NB4 (cell line): ENCODE data around the gene TPRG1L.
"Not testable (repeated sequence)": the region's sequence is repeated elsewhere in the genome, so short reads cannot be mapped to it uniquely, and the experiment has no call there.

Experiments used
- DNase-seq: peaks from one replicate; pipeline ENCODE4 v3.0.0; 2010; ENCODE audit warnings: low read depth
- H3K4me3 ChIP-seq: one replicate; pipeline ENCODE4 v1.5.1; 2011; ENCODE audit warnings: mild to moderate bottlenecking, low read depth, low read length, moderate library complexity
- MYC ChIP-seq: IDR thresholded peaks from 2 replicates; pipeline ENCODE4 v1.6.1; 2011; ENCODE audit warnings: low read depth, low read length
- POLR2A ChIP-seq: IDR thresholded peaks from 2 replicates; pipeline ENCODE4 v1.6.1; 2011; ENCODE audit warnings: mild to moderate bottlenecking; ENCODE audit not compliant: insufficient read length; ENCODE audit errors: extremely low read depth
- TF ChIP-seq, protein P1 (sequence below): IDR thresholded peaks from 2 replicates; pipeline ENCODE4 v1.6.1; 2011; ENCODE audit warnings: low read depth, low read length
- TF ChIP-seq, protein P2 (sequence below): IDR thresholded peaks from one replicate; pipeline ENCODE4 v1.5.1; 2012; ENCODE audit warnings: low read depth, low read length

The TPRG1L gene

GRCh38 chr1:3616861-3617260 lies 8.0 kb upstream of the TPRG1L start:
- no peak overlapping the region for H3K4me3 ChIP-seq
- TF ChIP-seq MYC (no peak), POLR2A (no peak)
- TF ChIP-seq, protein P1, sequence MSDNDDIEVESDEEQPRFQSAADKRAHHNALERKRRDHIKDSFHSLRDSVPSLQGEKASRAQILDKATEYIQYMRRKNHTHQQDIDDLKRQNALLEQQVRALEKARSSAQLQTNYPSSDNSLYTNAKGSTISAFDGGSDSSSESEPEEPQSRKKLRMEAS: no peak
- TF ChIP-seq, protein P2, sequence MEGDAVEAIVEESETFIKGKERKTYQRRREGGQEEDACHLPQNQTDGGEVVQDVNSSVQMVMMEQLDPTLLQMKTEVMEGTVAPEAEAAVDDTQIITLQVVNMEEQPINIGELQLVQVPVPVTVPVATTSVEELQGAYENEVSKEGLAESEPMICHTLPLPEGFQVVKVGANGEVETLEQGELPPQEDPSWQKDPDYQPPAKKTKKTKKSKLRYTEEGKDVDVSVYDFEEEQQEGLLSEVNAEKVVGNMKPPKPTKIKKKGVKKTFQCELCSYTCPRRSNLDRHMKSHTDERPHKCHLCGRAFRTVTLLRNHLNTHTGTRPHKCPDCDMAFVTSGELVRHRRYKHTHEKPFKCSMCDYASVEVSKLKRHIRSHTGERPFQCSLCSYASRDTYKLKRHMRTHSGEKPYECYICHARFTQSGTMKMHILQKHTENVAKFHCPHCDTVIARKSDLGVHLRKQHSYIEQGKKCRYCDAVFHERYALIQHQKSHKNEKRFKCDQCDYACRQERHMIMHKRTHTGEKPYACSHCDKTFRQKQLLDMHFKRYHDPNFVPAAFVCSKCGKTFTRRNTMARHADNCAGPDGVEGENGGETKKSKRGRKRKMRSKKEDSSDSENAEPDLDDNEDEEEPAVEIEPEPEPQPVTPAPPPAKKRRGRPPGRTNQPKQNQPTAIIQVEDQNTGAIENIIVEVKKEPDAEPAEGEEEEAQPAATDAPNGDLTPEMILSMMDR: no peak
- no peak for DNase-seq

DNA sequence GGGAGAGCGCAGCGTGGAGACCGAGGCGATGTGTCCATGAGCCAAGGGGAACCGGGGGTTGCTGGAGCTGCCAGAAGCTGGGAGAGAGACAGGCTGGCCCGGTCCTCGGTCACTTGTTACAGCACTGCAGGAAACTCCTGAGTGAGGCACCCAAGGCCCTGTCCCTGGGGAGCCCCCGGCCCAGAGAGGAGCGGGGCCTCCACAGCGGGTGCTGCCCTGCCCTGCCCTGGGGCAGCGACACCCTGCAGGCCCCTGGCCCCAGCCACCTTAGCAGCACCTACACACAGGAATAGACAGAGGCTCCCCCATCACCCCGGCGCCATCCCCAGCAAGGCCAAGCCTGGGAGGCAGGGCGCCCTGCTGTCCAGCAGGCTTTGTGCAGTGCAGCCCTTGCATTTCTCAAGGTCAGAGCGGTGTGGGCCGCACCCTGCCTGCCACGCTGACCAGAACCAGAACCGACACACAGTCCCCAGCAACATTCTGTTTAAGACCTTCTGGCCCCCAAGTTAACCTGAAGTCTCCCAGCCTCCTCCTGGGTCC lies 6.9 kb upstream of the TPRG1L start:
- TF ChIP-seq, protein P2: no peak
- TF ChIP-seq, protein P1: no peak
- TF ChIP-seq POLR2A (no peak), MYC (no peak)
- no peak for DNase-seq
- no peak overlapping the region for H3K4me3 ChIP-seq

DNA sequence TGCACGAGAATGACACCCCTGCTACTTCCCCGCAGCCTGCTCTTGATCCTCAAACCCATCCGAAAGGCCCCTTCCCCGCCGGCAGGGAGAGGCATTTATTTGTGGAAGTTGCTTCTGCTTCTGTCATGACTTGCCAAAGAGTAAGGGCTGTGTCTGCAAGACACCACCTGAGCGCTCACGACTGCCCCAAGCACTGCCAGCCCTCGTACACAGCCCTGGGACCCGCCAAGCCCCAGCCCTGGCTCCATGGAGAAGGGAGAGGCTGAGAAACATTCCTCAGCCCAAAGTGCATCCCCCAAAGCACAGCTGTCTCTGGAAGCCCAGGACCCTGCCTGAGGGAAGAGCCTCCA lies 6.3 kb upstream of the TPRG1L start:
- H3K4me3 ChIP-seq: no peak overlapping the region
- no peak for DNase-seq
- no peak for TF ChIP-seq MYC

DNA sequence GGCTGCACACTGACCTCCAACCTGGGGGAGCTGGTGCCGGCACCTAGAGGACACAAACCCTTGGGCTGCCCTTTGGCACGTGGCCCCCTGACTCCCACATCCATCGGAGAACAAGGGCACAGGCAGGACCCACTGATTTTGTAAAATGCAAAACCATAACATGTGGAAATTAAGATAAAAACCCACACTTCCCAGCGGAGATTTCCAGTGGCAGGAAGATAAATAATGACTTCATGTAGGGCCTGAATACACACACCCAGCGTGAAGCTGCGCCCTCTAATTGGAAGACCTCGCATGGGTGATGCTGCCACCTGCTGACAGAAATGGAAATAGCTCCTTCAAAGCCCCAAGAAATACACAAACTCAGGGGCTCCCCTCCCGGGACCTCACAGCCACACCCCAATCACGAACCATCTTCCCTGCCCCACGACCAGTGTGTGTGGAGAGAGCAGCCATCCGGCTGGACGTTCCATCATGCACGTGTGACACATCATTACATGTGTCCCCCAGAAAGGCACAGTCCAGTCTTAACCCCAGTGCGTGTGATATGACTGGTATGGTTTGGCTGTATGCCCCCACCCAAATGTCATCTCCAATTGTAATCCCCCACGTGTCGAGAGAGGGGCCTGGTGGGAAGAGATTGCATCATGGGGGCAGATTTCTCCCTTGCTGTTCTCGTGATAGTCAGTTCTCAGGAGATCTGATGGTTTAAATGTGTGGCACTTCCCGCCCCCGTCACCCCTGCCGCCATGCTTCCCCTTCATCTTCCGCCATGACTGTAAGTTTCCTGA lies 5.7 kb upstream of the TPRG1L start:
- peak; percentile 79 for DNase-seq
- no peak overlapping the region for H3K4me3 ChIP-seq
- TF ChIP-seq MYC (no peak; the same call in 1 of the 2 replicates), POLR2A (no peak)
- TF ChIP-seq, protein P2: peak; percentile 80
- TF ChIP-seq, protein P1: 0 out of 2 replicates have a peak, but pooled peaks have one; percentile 25

DNA sequence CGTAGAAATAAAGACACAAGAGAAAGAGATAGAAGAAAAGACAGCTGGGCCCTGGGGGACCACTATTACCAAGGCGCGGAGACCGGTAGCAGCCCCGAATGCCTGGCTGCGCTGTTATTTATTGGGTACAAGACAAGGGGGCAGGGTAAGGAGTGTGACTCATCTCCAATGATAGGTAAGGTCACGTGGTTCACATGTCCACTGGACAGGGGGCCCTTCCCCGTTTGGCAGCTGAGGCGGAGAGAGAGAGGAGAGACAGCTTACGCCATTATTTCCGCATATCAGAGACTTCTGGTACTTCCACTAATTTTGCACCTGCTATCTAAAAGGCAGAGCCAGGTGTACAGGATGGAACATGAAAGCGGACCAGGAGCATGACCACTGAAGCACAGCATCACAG lies 4.1 kb upstream of the TPRG1L start:
- TF ChIP-seq, protein P1: no peak
- TF ChIP-seq MYC (no peak), POLR2A (no peak)
- TF ChIP-seq, protein P2: no peak
- DNase-seq: no peak
- no peak overlapping the region for H3K4me3 ChIP-seq

DNA sequence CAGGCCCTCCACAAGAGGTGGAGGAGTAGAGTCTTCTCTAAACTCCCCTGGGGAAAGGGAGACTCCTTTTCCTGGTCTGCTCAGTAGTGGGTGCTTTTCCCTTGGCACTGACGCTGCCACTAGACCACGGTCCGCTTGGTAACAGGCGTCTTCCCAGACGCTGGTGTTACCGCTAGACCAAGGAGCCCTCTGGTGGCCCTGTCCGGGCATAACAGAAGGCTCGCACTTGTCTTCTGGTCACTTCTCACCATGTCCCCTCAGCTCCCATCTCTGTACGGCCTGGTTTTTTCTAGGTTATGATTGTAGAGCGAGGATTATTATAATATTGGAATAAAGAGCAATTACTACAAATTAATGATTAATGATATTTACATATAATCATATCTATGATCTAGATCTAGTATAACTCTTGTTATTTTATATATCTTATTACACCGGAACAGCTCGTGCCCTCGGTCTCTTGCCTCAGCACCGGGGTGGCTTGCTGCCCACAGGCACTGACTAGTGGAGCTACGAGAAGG lies 3.6 kb upstream of the TPRG1L start:
- TF ChIP-seq, protein P2: peak; percentile 54
- peak; percentile 69 for DNase-seq
- H3K4me3 ChIP-seq: not testable (repeated sequence)

GRCh38 chr1:3622102-3622501 lies 2.7 kb upstream of the TPRG1L start:
- not testable (repeated sequence) for DNase-seq, H3K4me3 ChIP-seq
